A673 (cell line): ENCODE results near the gene ROS1. TPM values are rescaled to one million over a fixed set of nuclear protein-coding genes. Genes with fewer than 3 reads are reported as not detected.

Experiments used
- BruUV-seq: library from RNA; stranded (reverse); fragments of 400-500 nt; replicated peaks from 2 replicates; lab custom pipeline; 2021; lab: Mats Ljungman, UMichigan
- CTCF ChIA-PET: fragments of 300-600 bp; sonication (Branson Sonifier 250); formaldehyde crosslinking; loops from one replicate; lab custom pipeline; 2022; ENCODE audit warnings: antibody characterized with exemption; lab: Charles Lee
- POLR2A ChIA-PET: fragments of 300-600 bp; sonication (Branson Sonifier 250); formaldehyde crosslinking; loops from one replicate; lab custom pipeline; 2022; ENCODE audit warnings: antibody characterized with exemption; ENCODE audit not compliant: low non-redundant PET; lab: Charles Lee
- DNase-seq: peaks from one replicate; pipeline ENCODE4 v3.0.0-alpha.2; 2015; ENCODE audit warnings: low spot score
- H3K27ac ChIP-seq: fragments of 200-600 bp; sonication (generic); 2 replicates; pipeline ENCODE4 v1.5.1; 2016; ENCODE audit warnings: mixed run types, low read depth, mild to moderate bottlenecking, mixed read lengths, antibody characterized with exemption, low read length; ENCODE audit not compliant: poor library complexity, severe bottlenecking
- H3K27me3 ChIP-seq: fragments of 200-600 bp; sonication (generic); replicated peaks from 2 replicates; pipeline ENCODE4 v1.6.1; 2017; ENCODE audit warnings: mixed run types, low read depth, mild to moderate bottlenecking, mixed read lengths, antibody characterized with exemption, low read length; ENCODE audit not compliant: insufficient read depth, poor library complexity
- H3K36me3 ChIP-seq: fragments of 200-600 bp; sonication (generic); 2 replicates; pipeline ENCODE4 v1.6.1; 2016; ENCODE audit warnings: mixed run types, mild to moderate bottlenecking, mixed read lengths, antibody characterized with exemption, low read length; ENCODE audit not compliant: insufficient read depth, poor library complexity, severe bottlenecking
- H3K4me1 ChIP-seq: fragments of 200-600 bp; sonication (generic); 2 replicates; pipeline ENCODE4 v1.6.1; 2017; ENCODE audit warnings: mixed run types, mild to moderate bottlenecking, mixed read lengths, antibody characterized with exemption, low read length; ENCODE audit not compliant: insufficient read depth, poor library complexity, severe bottlenecking
- H3K4me3 ChIP-seq: fragments of 200-600 bp; sonication (generic); 2 replicates; pipeline ENCODE4 v1.5.1; 2016; ENCODE audit warnings: low read depth, mixed run types, mild to moderate bottlenecking, mixed read lengths, low read length; ENCODE audit not compliant: poor library complexity, severe bottlenecking
- H3K9me3 ChIP-seq: fragments of 200-600 bp; sonication (generic); 2 replicates; pipeline ENCODE4 v1.6.1; 2016; ENCODE audit warnings: mixed run types, low read depth, mild to moderate bottlenecking, mixed read lengths, antibody characterized with exemption, low read length; ENCODE audit not compliant: poor library complexity, severe bottlenecking
- EZH2 ChIP-seq: fragments of 200-600 bp; sonication (generic); IDR thresholded peaks from 2 replicates; pipeline ENCODE4 v1.6.1; 2017; ENCODE audit warnings: borderline replicate concordance, low read depth, mild to moderate bottlenecking, mixed read lengths, antibody characterized with exemption, low read length; ENCODE audit not compliant: poor library complexity, severe bottlenecking
- intact Hi-C: fragments of 100-400 bp; cut with micrococcal nuclease; formaldehyde crosslinking; loops from one replicate; pipeline ENCODE4 v1.10.0; 2022; ENCODE audit not compliant: unreplicated experiment
- total RNA-seq: library from RNA; stranded (reverse); gene quantifications from 2 replicates; pipeline ENCODE4 v1.2.3, GENCODE V29; 2021
- TF ChIP-seq, protein P1 (sequence below): fragments of 300-800, 200-600 bp; sonication (generic); conservative IDR thresholded peaks from 2 replicates; pipeline ENCODE4 v1.5.1; 2017; ENCODE audit warnings: low read depth, mild to moderate bottlenecking, antibody characterized with exemption, low read length, moderate library complexity, mixed read lengths

ROS1 gene
- total RNA-seq, 1 experiment from 2014 or later = not detected

DNA sequence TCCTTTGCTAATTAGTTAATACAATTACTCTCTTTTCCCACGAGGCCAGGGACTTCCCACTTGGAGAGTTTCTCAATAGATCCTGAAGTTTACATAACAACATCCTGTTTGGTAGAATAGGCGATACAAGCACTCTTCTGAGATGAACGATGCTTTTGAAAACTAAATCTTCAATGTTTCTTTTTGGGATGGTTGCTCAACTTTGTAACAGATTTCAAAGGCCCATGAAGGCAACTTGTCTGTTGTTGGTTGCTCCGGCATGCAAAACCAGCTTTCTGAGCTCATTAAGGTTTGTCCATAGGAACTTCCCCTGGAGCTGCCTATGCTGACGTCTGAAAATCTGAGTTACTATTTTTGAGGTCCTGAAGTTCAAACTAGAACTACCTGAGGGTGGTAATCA is 25.9 kb upstream of the ROS1 start:
- TF ChIP-seq EZH2 = no peak
- TF ChIP-seq, protein P1, sequence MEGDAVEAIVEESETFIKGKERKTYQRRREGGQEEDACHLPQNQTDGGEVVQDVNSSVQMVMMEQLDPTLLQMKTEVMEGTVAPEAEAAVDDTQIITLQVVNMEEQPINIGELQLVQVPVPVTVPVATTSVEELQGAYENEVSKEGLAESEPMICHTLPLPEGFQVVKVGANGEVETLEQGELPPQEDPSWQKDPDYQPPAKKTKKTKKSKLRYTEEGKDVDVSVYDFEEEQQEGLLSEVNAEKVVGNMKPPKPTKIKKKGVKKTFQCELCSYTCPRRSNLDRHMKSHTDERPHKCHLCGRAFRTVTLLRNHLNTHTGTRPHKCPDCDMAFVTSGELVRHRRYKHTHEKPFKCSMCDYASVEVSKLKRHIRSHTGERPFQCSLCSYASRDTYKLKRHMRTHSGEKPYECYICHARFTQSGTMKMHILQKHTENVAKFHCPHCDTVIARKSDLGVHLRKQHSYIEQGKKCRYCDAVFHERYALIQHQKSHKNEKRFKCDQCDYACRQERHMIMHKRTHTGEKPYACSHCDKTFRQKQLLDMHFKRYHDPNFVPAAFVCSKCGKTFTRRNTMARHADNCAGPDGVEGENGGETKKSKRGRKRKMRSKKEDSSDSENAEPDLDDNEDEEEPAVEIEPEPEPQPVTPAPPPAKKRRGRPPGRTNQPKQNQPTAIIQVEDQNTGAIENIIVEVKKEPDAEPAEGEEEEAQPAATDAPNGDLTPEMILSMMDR = no peak
- H3K9me3 ChIP-seq = no peaks in the 10 kb centered on the region
- no peaks in the 10 kb centered on the region for H3K36me3 ChIP-seq
- H3K4me1 ChIP-seq = no peaks in the 10 kb centered on the region
- no peak overlapping the region for H3K27ac ChIP-seq
- POLR2A ChIA-PET = no interaction called here
- H3K27me3 ChIP-seq = peaks cover 30% of the 10 kb centered on the region
- no TSS peak for BruUV-seq
- intact Hi-C loops = no loop called here
- no peak overlapping the region for H3K4me3 ChIP-seq
- CTCF ChIA-PET = no interaction called here
- DNase-seq = peak; percentile 8

DNA sequence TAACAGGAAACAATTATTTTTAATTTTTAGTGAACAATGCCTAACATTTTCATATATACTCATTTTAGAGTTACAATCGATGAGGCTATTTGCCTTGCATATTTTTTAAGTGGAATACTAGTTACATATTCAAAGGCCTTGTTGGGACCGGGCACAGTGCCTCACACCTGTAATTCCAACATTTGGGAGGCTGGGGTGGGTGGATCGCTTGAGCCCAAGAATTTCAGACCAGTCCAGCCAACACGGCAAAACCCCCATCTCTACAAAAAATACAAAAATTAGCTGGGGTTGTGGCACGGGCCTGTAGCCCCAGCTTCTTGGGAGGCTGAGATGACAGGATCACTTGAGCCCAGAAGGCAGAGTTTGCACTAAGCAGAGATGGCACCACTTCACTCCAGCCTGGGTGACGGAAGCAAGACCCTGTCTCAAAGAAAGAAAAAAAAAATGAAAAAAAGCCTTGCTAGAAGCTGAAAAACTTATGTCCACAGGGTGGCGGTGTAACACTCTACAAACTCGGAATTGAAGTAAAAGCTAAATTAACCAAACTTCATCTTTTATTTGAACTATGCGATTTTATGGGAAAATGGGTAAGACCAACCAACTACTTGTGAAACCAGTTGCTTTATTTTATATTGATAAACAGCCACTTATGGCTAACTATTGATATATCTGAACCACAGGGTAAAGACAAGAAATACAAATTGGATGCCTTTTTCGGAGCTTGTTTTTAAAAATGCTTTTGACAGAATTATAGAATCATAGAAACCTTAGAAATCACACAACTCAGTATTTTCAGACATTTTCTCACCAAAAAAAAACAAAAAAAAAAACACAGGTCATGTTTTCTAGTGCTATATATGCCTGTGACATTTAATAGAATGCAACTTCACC is 24.1 kb upstream of the ROS1 start:
- no peak for TF ChIP-seq EZH2
- TF ChIP-seq, protein P1 = peak; percentile 79
- Histone ChIP-seq H3K27ac (no peak overlapping the region), H3K4me3 (no peak overlapping the region), H3K27me3 (peaks cover 42% of the 10 kb centered on the region), H3K4me1 (no peaks in the 10 kb centered on the region), H3K9me3 (no peaks in the 10 kb centered on the region), H3K36me3 (no peaks in the 10 kb centered on the region)
- intact Hi-C loops = loop anchor here (1.0 to 5.0 kb wide), 4 partner anchors 106 to 383 kb away; partner anchors contain the start of gene GOPC
- DNase-seq = peak; percentile 78
- ChIA-PET CTCF (interaction anchor here (0.6 to 1.0 kb wide), 6 partner anchors 105 to 380 kb away, joined by 3 to 11 read pairs (median 3); no protein-coding TSS in a partner anchor), POLR2A (interaction anchor here (0.7 kb wide), 1 partner anchor 105 kb away, joined by 8 read pairs; no protein-coding TSS in a partner anchor)
- no TSS peak for BruUV-seq

DNA sequence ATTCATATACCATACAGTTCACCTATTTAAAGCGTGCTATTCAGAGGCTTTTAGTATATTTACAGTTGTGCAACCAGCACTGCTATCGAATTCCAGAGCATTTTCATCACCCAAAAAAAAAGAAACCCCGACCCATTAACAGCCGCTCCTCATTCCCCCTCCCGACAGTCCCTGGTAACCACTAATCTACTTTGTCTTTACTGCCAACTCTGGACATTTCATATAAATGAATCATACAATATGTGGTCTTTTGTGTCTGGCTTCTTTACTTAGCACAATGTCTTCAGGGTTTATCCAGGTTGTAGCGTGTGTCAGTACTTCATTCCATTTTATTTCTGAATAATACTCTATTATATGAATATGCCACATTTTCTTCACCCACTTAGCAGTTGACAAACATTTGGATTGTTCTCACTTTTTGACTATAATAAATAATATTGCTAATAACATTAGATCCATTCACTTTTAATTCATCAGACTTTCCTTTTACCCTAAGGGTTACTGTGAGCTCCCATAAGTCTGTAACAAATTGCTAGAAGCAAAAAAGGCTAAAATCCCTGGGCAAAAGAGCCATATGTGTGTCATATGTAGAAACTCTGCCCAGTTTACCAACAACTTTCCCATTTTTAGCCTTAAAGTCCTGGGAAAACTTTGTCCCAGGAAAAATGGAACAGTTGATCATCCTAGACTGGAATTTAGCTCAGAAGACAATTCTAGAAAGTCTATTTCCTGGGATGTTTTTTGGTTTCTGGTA is 23.2 kb upstream of the ROS1 start:
- Histone ChIP-seq H3K27ac (no peak overlapping the region), H3K4me3 (no peak overlapping the region), H3K27me3 (peaks cover 51% of the 10 kb centered on the region), H3K4me1 (no peaks in the 10 kb centered on the region), H3K36me3 (no peaks in the 10 kb centered on the region), H3K9me3 (no peaks in the 10 kb centered on the region)
- BruUV-seq = no TSS peak
- DNase-seq = peak; percentile 14
- ChIA-PET CTCF (interaction anchor here (0.6 kb wide), 1 partner anchor 106 kb away, joined by 3 read pairs; no protein-coding TSS in a partner anchor), POLR2A (no interaction called here)
- intact Hi-C loops = loop anchor here (1.0 to 5.0 kb wide), 2 partner anchors 153 to 383 kb away; partner anchors contain the start of gene GOPC
- peak; percentile 43 for TF ChIP-seq EZH2
- TF ChIP-seq, protein P1 = no peak
